ENCODE data around the gene TMEM243.
A peak's percentile ranks its signal among the peaks of the same experiment; 100 is the strongest.

The TMEM243 gene

GRCh38 chr7:87220734-87221215 lies 1.2 kb upstream of the TMEM243 start:
- H3K36me3 ChIP-seq, result no peaks in the 10 kb centered on the region
- DNase-seq, result no peak
- no peaks in the 10 kb centered on the region; the same call in 1 of the 2 replicates for H3K9me3 ChIP-seq
- no peaks in the 10 kb centered on the region for H3K4me1 ChIP-seq
- no peaks in the 10 kb centered on the region for H3K27me3 ChIP-seq
- peak overlapping the region; percentile 97 for H3K4me3 ChIP-seq (ENCODE audit: low read depth, low read length)
- no peak for TF ChIP-seq CTCF (IDR thresholded peaks at IDR 0.05; ENCODE audit: low read depth, low read length)

DNA sequence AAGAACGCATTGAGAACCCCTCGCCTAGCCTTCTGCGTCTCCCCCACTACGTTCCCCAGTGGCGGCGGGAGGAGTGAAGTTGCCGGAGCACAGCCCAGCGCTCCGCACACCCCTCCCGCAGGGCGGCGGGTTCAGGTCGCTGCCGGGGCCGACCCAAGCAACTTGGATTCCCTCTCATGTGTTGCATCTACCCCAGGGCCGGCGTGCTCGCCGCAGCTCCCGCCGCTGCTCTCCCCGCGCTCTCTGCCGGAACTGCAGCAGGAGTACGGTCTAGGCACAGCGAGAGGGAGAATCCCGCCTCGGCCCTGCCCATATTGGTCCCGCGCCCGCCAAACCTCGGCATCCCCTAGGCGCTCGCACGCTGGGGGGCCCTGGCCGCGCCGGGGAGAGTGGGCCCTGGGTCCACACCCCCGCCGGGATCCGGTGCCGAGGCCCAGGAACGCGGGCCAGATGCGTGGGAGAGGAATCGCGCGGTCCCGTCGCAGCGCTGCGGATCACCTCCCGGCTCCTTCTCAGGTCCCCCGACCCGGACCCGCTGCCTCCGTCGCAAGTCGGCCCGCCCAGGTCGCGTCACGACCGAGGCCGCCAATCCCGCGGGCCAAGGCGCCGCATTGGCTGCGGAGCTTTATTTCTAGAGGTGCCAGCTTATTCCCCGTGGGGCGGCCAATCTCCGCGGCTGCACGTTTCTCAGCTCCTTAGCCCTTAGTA lies 648 bp upstream of the TMEM243 start:
- TF ChIP-seq CTCF (IDR thresholded peaks at IDR 0.05; ENCODE audit: low read depth, low read length), result no peak
- DNase-seq, result peak; percentile 91
- H3K36me3 ChIP-seq, result no peaks in the 10 kb centered on the region
- no peaks in the 10 kb centered on the region for H3K27me3 ChIP-seq
- H3K4me1 ChIP-seq, result no peaks in the 10 kb centered on the region
- H3K9me3 ChIP-seq, result no peaks in the 10 kb centered on the region; the same call in 1 of the 2 replicates
- peak overlapping the region; percentile 97 for H3K4me3 ChIP-seq (ENCODE audit: low read depth, low read length)

DNA sequence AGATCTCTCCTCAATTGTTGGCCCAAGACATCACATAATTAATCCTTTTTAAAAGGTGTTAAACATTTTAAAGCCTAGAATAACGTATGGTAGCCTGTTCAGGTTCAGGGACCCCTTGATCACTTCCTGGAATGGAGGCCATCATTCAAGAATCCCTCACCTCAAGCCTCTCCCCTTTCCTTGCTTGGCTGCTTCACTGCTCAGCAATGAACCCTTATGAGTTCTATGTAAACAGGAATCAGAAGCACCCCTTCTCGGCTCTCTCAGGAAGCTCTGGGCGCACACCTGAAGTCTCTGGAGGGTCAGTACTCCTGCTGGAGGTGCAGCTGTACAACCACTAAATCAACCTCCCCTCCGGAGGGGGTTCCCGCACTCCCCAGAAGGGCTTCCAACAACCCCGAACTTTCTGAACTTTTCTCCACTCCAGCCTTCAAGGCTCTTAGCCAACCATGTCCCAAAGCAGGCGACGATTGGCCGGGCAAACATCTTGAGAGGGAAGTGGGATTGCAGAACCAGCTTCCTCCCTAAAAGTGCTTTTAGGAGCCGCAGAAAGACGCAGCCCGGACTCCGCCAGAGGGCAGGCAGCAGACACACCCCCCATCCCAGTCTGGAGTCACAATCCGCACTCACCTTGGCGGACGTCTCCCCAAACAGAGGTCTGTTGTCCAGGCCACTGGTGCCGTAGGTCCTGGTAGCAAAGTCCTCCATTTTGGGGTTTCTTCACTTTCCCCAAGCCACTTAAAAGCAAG lies 562 bp downstream of the TMEM243 start:
- H3K9me3 ChIP-seq, result no peaks in the 10 kb centered on the region; the same call in 1 of the 2 replicates
- H3K27me3 ChIP-seq, result no peaks in the 10 kb centered on the region
- H3K4me1 ChIP-seq, result no peaks in the 10 kb centered on the region
- TF ChIP-seq CTCF (IDR thresholded peaks at IDR 0.05; ENCODE audit: low read depth, low read length), result no peak
- peak overlapping the region; percentile 97 for H3K4me3 ChIP-seq (ENCODE audit: low read depth, low read length)
- H3K36me3 ChIP-seq, result no peaks in the 10 kb centered on the region
- peak; percentile 21 for DNase-seq

DNA sequence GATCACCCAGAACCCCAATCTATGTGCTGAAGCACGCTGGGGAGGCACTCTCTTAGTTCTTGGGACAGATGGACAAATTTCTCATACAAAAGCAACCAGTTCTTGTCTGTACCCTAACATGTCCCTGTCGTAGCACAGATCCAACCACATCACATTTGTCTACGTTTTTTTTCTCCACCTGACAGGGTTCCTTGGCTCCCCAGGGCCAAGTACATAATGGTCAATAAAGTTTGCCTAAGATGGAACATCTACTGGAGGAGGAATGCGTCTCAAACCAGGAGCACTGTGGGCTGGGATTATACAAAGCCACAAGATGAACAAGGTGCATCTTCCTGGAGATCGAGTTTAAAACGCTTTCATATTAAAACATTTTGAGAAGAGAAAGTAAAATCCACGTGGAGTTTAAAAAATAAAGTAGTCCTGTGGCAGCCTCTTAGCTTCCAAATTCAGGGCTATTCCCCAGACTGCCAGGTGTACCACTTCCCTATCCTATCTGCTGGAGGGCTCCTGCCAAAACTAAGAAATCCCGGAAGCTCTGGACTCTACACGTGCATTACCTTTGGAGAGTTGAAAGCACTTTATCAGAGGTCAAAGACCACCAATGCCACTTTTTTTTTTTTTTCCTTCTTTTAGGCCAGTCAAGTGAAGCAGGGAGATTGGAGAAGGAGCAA lies 1.4 kb downstream of the TMEM243 start:
- H3K27me3 ChIP-seq, result no peaks in the 10 kb centered on the region
- H3K4me1 ChIP-seq, result no peaks in the 10 kb centered on the region
- H3K9me3 ChIP-seq, result no peaks in the 10 kb centered on the region; the same call in 1 of the 2 replicates
- no peak for DNase-seq
- TF ChIP-seq CTCF (IDR thresholded peaks at IDR 0.05; ENCODE audit: low read depth, low read length), result no peak
- no peak overlapping the region for H3K4me3 ChIP-seq (ENCODE audit: low read depth, low read length)
- H3K36me3 ChIP-seq, result no peaks in the 10 kb centered on the region

GRCh38 chr7:87216701-87217508 lies 2.6 kb downstream of the TMEM243 start:
- H3K4me1 ChIP-seq, result no peaks in the 10 kb centered on the region
- no peaks in the 10 kb centered on the region for H3K36me3 ChIP-seq
- H3K4me3 ChIP-seq (ENCODE audit: low read depth, low read length), result no peak overlapping the region
- TF ChIP-seq CTCF (IDR thresholded peaks at IDR 0.05; ENCODE audit: low read depth, low read length), result no peak
- H3K27me3 ChIP-seq, result no peaks in the 10 kb centered on the region
- no peaks in the 10 kb centered on the region; the same call in 1 of the 2 replicates for H3K9me3 ChIP-seq
- no peak for DNase-seq

Measured in BE2C (cell line).